ENCODE results near the gene CHD9NB.
"Not testable (repeated sequence)": the region's sequence is repeated elsewhere in the genome, so short reads cannot be mapped to it uniquely, and the experiment has no call there.

Gene CHD9NB

GRCh38 chr16:53055541-53056391 is 3.1 kb upstream of the CHD9NB start:
- DNase-seq, result peak; percentile 68

- DNase-seq, result peak; percentile 81
Measured at GRCh38 chr16:53054670-53055485, 2.2 kb upstream of the CHD9NB start, which contains the start of gene CHD9. CHD9 (plus strand) TSS chr16:53054991; CDS start chr16:53156090, 101,099 bp downstream.

GRCh38 chr16:53053967-53054669 is 1.4 kb upstream of the CHD9NB start:
- DNase-seq, result no peak

GRCh38 chr16:53051255-53051654 is 1.4 kb downstream of the CHD9NB start:
- not testable (repeated sequence) for DNase-seq

GRCh38 chr16:53048139-53048915 is 4.4 kb downstream of the CHD9NB start:
- no peak for DNase-seq

- not testable (repeated sequence) for DNase-seq
Measured at GRCh38 chr16:53047515-53047914, 5.2 kb downstream of the CHD9NB start.

- DNase-seq, result no peak
Measured at GRCh38 chr16:53045341-53046220, 7.1 kb downstream of the CHD9NB start.

GRCh38 chr16:53043986-53044601 is 8.6 kb downstream of the CHD9NB start:
- no peak for DNase-seq

- DNase-seq, result no peak
Measured at GRCh38 chr16:53043428-53043831, 9.3 kb downstream of the CHD9NB start.

- no peak for DNase-seq
Measured at GRCh38 chr16:53042235-53042701, 10.4 kb downstream of the CHD9NB start.

GRCh38 chr16:53041320-53042051 is 11.2 kb downstream of the CHD9NB start:
- peak; percentile 45 for DNase-seq

- no peak for DNase-seq
Measured at GRCh38 chr16:53040788-53041187, 11.9 kb downstream of the CHD9NB start.

GRCh38 chr16:53036711-53037110 is 16.0 kb downstream of the CHD9NB start:
- DNase-seq, result not testable (repeated sequence)

- no peak for DNase-seq
Measured at GRCh38 chr16:53036066-53036465, 16.6 kb downstream of the CHD9NB start.

- no peak for DNase-seq
Measured at GRCh38 chr16:53035176-53035942, 17.3 kb downstream of the CHD9NB start.

GRCh38 chr16:53034306-53034705 is 18.4 kb downstream of the CHD9NB start:
- no peak for DNase-seq

- DNase-seq, result no peak
Measured at GRCh38 chr16:53031323-53031942, 21.3 kb downstream of the CHD9NB start.

GRCh38 chr16:53029971-53030370 is 22.7 kb downstream of the CHD9NB start:
- DNase-seq, result no peak

- no peak for DNase-seq
Measured at GRCh38 chr16:53024045-53024444, 28.7 kb downstream of the CHD9NB start.
